HepG2 (cell line): Measurements from ENCODE around the gene MYO1E. TPM values are rescaled to one million over a fixed set of nuclear protein-coding genes. Genes with fewer than 3 reads are reported as not detected.
A peak's percentile ranks its signal among the peaks of the same experiment; 100 is the strongest.

Experiments used
- BCL3 ChIP-seq: sonication (generic); formaldehyde crosslinking; IDR thresholded peaks from 2 replicates; pipeline ENCODE4 v1.5.1; 2020; ENCODE audit warnings: mild to moderate bottlenecking, missing genetic modification reagents, moderate library complexity
- CEBPZ ChIP-seq: IDR thresholded peaks from 2 replicates; pipeline ENCODE4 v1.6.1; 2012; ENCODE audit warnings: low read length, improper control_type of control experiment
- MAZ ChIP-seq, 2 experiments: sonication (generic) in 1 of 2; formaldehyde crosslinking in 1 of 2; IDR thresholded peaks; 2 replicates each; pipeline versions ENCODE4 v1.5.0 to v1.6.1; 2012 to 2020; ENCODE audit warnings: low read depth in 2 of 2, mild to moderate bottlenecking in 2 of 2, borderline replicate concordance in 1 of 2, improper control_type of control experiment in 1 of 2, low read length in 1 of 2, missing genetic modification reagents in 1 of 2, moderate library complexity in 1 of 2
- MIER3 ChIP-seq: IDR thresholded peaks from 2 replicates; pipeline ENCODE4 v1.6.1; 2016; ENCODE audit warnings: missing compliant biosample characterization, borderline replicate concordance
- NFAT5 ChIP-seq: sonication (generic); formaldehyde crosslinking; IDR thresholded peaks from 2 replicates; pipeline ENCODE4 v1.4.0; 2020; ENCODE audit warnings: missing genetic modification reagents
- PHF8 ChIP-seq: sonication (generic); formaldehyde crosslinking; IDR thresholded peaks from 2 replicates; pipeline ENCODE4 v1.5.0; 2020; ENCODE audit warnings: missing genetic modification reagents
- RCOR2 ChIP-seq: IDR thresholded peaks from 2 replicates; pipeline ENCODE4 v1.6.1; 2016; ENCODE audit warnings: missing biosample characterization, missing genetic modification reagents
- SOX6 ChIP-seq, 2 experiments: fragments of 450-650 bp in 1 of 2; sonication (generic) in 1 of 2; formaldehyde crosslinking in 1 of 2; IDR thresholded peaks; 2 replicates each; pipeline versions ENCODE4 v1.4.0 to v1.6.1; 2017 to 2020; ENCODE audit warnings: antibody characterized with exemption in 1 of 2, mild to moderate bottlenecking in 1 of 2, missing genetic modification reagents in 1 of 2
- STAT6 ChIP-seq: sonication (generic); formaldehyde crosslinking; IDR thresholded peaks from 2 replicates; pipeline ENCODE4 v1.4.0; 2020; ENCODE audit warnings: missing genetic modification reagents, mild to moderate bottlenecking, borderline replicate concordance
- ZMYM3 ChIP-seq: sonication (generic); formaldehyde crosslinking; IDR thresholded peaks from 2 replicates; pipeline ENCODE4 v1.5.1; 2020; ENCODE audit warnings: mild to moderate bottlenecking, missing genetic modification reagents
- ZNF570 ChIP-seq: sonication (generic); formaldehyde crosslinking; IDR thresholded peaks from 2 replicates; pipeline ENCODE4 v1.4.0; 2020; ENCODE audit warnings: mild to moderate bottlenecking, missing genetic modification reagents, borderline replicate concordance
- polyA plus RNA-seq, 8 experiments: library from polyadenylated mRNA; depleted of rRNA in 3 of 8; stranded (reverse) in 7 of 8; unstranded in 1 of 8; fragments of >200 nt; fragmentation: Illumina TruSeq in 4 of 8; extraction: Trizol in 4 of 8; gene quantifications; 2 replicates each; pipeline versions ENCODE4 v1.2.1 to v1.2.3, GENCODE V29; 2011 to 2016; ENCODE audit warnings: low read depth in 4 of 8, missing spikeins in 1 of 8, mixed read lengths in 1 of 8; ENCODE audit not compliant: insufficient read depth in 1 of 8
- total RNA-seq, 5 experiments: library from RNA; depleted of rRNA; stranded (reverse); fragments of >200 nt; fragmentation: Illumina TruSeq; extraction: Trizol; gene quantifications; 2 replicates each; pipeline ENCODE4 v1.2.3, GENCODE V29; 2016; ENCODE audit warnings: low read depth in 1 of 5
- TF ChIP-seq, protein P1 (sequence below): sonication (generic); formaldehyde crosslinking; IDR thresholded peaks from 2 replicates; pipeline ENCODE4 v1.4.0; 2020; ENCODE audit warnings: missing genetic modification reagents
- TF ChIP-seq, protein P2 (sequence below): sonication (generic); formaldehyde crosslinking; IDR thresholded peaks from 2 replicates; pipeline ENCODE4 v1.4.0; 2020; ENCODE audit warnings: mild to moderate bottlenecking, missing genetic modification reagents

MYO1E gene
- total and polyA plus RNA-seq, 2 of the 13 experiments (the other 11 are each of a cell fraction or from before 2014, with no cell fraction given), result 15.7 to 25.1 TPM

DNA sequence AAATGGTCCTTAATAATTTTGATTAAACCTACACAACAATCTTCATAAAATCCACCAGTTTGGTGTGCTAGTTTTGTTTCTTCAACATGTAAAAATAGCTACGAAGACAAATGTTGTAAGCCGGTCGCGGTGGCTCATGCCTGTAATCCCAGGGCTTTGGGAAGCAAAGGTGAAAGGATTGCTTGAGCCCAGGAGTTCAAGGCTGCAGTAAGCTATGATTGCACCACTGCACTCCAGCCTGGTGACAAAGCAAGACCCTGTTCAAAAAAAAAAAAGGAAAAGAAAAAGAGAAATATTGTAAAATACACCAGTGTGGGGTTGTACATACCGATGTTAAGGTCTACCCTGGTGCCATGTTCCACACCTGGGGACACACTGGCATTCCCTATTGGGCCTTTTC lies 91.0 kb downstream of the MYO1E start (continued):
- TF ChIP-seq PHF8 (no peak), SOX6 (IDR thresholded peaks at IDR 0.05) (no peak), SOX6 (CRISPR knock-in tag; IDR thresholded peaks at IDR 0.05) (peak; percentile 67), CEBPZ (no peak), MAZ (IDR thresholded peaks at IDR 0.05; ENCODE audit: borderline replicate concordance, low read depth, low read length) (no peak), MAZ (CRISPR knock-in tag; IDR thresholded peaks at IDR 0.05; ENCODE audit: low read depth) (no peak), MIER3 (peak; percentile 39; the same call in 1 of the 2 replicates), STAT6 (no peak), ZNF570 (CRISPR knock-in tag) (no peak), NFAT5 (CRISPR knock-in tag) (no peak), ZMYM3 (CRISPR knock-in tag) (peak; percentile 65; the same call in 1 of the 2 replicates), BCL3 (no peak), RCOR2 (peak; percentile 74)
- TF ChIP-seq, protein P1, sequence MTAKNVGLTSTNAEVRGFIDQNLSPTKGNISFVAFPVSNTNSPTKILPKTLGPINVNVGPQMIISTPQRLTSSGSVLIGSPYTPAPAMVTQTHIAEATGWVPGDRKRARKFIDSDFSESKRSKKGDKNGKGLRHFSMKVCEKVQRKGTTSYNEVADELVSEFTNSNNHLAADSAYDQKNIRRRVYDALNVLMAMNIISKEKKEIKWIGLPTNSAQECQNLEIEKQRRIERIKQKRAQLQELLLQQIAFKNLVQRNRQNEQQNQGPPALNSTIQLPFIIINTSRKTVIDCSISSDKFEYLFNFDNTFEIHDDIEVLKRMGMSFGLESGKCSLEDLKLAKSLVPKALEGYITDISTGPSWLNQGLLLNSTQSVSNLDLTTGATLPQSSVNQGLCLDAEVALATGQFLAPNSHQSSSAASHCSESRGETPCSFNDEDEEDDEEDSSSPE, result 0 out of 2 replicates have a peak, but pooled peaks have one; percentile 20
- TF ChIP-seq, protein P2, sequence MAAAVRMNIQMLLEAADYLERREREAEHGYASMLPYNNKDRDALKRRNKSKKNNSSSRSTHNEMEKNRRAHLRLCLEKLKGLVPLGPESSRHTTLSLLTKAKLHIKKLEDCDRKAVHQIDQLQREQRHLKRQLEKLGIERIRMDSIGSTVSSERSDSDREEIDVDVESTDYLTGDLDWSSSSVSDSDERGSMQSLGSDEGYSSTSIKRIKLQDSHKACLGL (CRISPR knock-in tag), result no peak
